ENCODE data around the gene NFATC2.

Gene NFATC2

GRCh38 chr20:51369503-51369902 lies 173.0 kb downstream of the NFATC2 start:
- no peak for DNase-seq

GRCh38 chr20:51368461-51369211 lies 173.9 kb downstream of the NFATC2 start:
- no peak for DNase-seq

- no peak for DNase-seq
These were observed 176.2 kb downstream of the NFATC2 start for GRCh38 chr20:51366155-51366886.

GRCh38 chr20:51365670-51366069 lies 176.8 kb downstream of the NFATC2 start:
- DNase-seq = no peak

- DNase-seq = no peak
These were observed 178.7 kb downstream of the NFATC2 start for GRCh38 chr20:51363813-51364212.

GRCh38 chr20:51363378-51363777 lies 179.1 kb downstream of the NFATC2 start:
- no peak for DNase-seq

- no peak for DNase-seq
These were observed 180.3 kb downstream of the NFATC2 start for GRCh38 chr20:51362254-51362653.

GRCh38 chr20:51361258-51361657 lies 181.3 kb downstream of the NFATC2 start:
- DNase-seq = no peak

GRCh38 chr20:51360451-51361201 lies 181.9 kb downstream of the NFATC2 start:
- DNase-seq = no peak

- DNase-seq = no peak
These were observed 182.6 kb downstream of the NFATC2 start for GRCh38 chr20:51359947-51360346.

GRCh38 chr20:51359401-51359800 lies 183.1 kb downstream of the NFATC2 start:
- DNase-seq = no peak

GRCh38 chr20:51358032-51358724 lies 184.3 kb downstream of the NFATC2 start:
- no peak for DNase-seq

GRCh38 chr20:51357543-51357942 lies 185.0 kb downstream of the NFATC2 start:
- no peak for DNase-seq

GRCh38 chr20:51356871-51357270 lies 185.6 kb downstream of the NFATC2 start:
- no peak for DNase-seq

GRCh38 chr20:51354769-51355319 lies 187.7 kb downstream of the NFATC2 start:
- no peak for DNase-seq

- no peak for DNase-seq
These were observed 188.2 kb downstream of the NFATC2 start for GRCh38 chr20:51354191-51354768.

GRCh38 chr20:51353491-51353890 lies 189.0 kb downstream of the NFATC2 start:
- DNase-seq = no peak

GRCh38 chr20:51352791-51353190 lies 189.7 kb downstream of the NFATC2 start:
- no peak for DNase-seq

GRCh38 chr20:51350941-51351631 lies 191.4 kb downstream of the NFATC2 start:
- no peak for DNase-seq

GRCh38 chr20:51348876-51349275 lies 193.6 kb downstream of the NFATC2 start:
- DNase-seq = peak; percentile 51

- no peak for DNase-seq
These were observed 194.7 kb downstream of the NFATC2 start for GRCh38 chr20:51347831-51348230.
